ENCODE results near the gene CPNE7. TPM values are rescaled to one million over a fixed set of nuclear protein-coding genes. Genes with fewer than 3 reads are reported as not detected.

Gene CPNE7
- total and polyA plus RNA-seq, 2 experiments from 2014 or later, result 8.7 to 24.8 TPM

DNA sequence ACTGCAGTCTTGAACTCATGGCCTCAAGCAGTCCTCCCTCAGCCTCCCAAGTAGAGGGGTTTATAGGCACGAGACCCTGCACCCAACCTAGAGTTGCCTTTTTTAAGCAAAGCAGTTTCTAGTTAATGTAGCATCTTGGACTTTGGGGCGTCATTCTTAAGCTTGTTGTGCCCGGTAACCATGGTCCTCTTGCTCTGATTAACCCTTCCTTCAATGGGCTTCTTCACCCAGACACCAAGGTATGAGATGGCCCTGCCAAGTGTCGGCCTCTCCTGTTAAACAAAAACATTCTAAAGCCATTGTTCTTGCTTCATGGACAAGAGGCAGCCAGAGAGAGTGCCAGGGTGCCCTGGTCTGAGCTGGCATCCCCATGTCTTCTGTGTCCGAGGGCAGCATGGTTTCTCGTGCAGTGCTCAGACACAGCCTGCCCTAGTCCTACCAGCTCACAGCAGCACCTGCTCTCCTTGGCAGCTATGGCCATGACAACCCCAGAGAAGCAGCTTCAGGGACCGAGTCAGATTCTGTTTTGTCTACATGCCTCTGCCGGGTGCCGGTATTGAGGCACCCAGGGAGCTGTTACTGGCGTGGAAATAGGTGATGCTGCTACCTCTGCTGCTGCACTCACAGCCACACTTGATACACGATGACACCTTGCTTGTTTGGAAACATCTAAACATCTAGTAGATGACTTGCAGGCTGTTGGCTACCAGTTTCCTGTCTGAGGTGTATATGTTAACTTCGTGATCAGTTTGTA is 11.7 kb upstream of the CPNE7 start:
- H4K20me1 ChIP-seq (ENCODE audit: insufficient read depth, poor library complexity, severe bottlenecking), result peaks cover 47% of the 10 kb centered on the region
- no peaks in the 10 kb centered on the region for H3K9me3 ChIP-seq (ENCODE audit: low read depth)
- no peak overlapping the region for H2AFZ ChIP-seq
- H3K4me2 ChIP-seq, result peak overlapping the region; percentile 43
- no peak for DNase-seq (ENCODE audit: low spot score)
- no peaks in the 10 kb centered on the region for H3K9me2 ChIP-seq (replicated peaks; ENCODE audit: insufficient read depth)
- H3K36me3 ChIP-seq (replicated peaks; ENCODE audit: insufficient read depth, low read depth), result no peaks in the 10 kb centered on the region
- H3K79me2 ChIP-seq, result peaks cover 27% of the 10 kb centered on the region
- H3K27ac ChIP-seq, result no peak overlapping the region
- H3K27me3 ChIP-seq, result no peaks in the 10 kb centered on the region
- H3K4me1 ChIP-seq (ENCODE audit: insufficient read depth), result peaks cover 43% of the 10 kb centered on the region
- H3K4me3 ChIP-seq, result no peak overlapping the region
- WGBS (ENCODE audit: low lambda C conversion rate, missing lambda C conversion rate), result 80% methylated on average over 12 of the region's 12 CpGs
- TF ChIP-seq, protein P1, sequence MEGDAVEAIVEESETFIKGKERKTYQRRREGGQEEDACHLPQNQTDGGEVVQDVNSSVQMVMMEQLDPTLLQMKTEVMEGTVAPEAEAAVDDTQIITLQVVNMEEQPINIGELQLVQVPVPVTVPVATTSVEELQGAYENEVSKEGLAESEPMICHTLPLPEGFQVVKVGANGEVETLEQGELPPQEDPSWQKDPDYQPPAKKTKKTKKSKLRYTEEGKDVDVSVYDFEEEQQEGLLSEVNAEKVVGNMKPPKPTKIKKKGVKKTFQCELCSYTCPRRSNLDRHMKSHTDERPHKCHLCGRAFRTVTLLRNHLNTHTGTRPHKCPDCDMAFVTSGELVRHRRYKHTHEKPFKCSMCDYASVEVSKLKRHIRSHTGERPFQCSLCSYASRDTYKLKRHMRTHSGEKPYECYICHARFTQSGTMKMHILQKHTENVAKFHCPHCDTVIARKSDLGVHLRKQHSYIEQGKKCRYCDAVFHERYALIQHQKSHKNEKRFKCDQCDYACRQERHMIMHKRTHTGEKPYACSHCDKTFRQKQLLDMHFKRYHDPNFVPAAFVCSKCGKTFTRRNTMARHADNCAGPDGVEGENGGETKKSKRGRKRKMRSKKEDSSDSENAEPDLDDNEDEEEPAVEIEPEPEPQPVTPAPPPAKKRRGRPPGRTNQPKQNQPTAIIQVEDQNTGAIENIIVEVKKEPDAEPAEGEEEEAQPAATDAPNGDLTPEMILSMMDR (IDR thresholded peaks at IDR 0.05; ENCODE audit: poor library complexity), result no peak
- no peak for TF ChIP-seq EZH2 (IDR thresholded peaks at IDR 0.05; ENCODE audit: borderline replicate concordance)
- no peak for TF ChIP-seq EZH2phosphoT487 (IDR thresholded peaks at IDR 0.05; ENCODE audit: low read depth, severe bottlenecking, unreplicated experiment)

DNA sequence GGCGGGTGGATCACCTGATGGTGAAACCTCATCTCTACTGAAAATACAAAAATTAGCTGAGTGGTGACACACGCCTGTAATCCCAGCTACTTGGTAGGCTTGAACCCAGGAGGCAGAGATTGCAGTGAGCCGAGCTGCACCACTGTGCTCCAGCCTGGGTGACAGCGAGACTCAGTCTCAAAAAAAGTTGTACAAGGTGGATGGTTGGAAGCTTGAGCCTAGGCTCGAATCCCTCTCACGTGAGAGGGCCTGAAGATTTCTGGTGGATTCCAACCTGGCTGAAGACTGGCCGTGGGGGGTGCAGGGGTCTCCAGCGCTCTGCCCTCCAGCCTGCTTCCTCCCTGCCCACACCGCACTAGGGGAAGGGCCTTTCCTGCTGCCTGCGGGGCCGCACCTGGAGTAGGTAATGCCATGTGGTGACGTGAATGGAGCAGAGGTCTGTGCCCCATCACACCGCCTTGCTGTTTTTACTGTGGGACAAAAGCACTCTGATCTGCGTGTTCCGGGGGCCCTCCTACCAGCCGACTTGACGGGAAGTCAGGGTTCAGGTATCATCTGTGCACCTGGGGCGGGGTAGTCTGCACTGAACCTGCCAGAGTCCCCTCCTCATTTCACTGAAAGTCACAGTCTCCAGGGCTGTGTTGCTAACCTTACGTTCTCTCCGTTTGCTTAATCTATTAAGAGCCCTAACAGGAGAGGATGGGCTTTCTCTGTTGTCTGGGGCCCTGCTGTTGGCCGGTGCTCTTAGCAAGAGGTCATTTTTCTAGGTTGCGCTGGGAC is 10.9 kb upstream of the CPNE7 start:
- no peaks in the 10 kb centered on the region for H3K36me3 ChIP-seq (replicated peaks; ENCODE audit: insufficient read depth, low read depth)
- no peaks in the 10 kb centered on the region for H3K27me3 ChIP-seq
- 67% methylated on average over 22 of the region's 22 CpGs for WGBS (ENCODE audit: low lambda C conversion rate, missing lambda C conversion rate)
- TF ChIP-seq EZH2 (IDR thresholded peaks at IDR 0.05; ENCODE audit: borderline replicate concordance), result no peak
- no peak for TF ChIP-seq EZH2phosphoT487 (IDR thresholded peaks at IDR 0.05; ENCODE audit: low read depth, severe bottlenecking, unreplicated experiment)
- TF ChIP-seq, protein P1 (IDR thresholded peaks at IDR 0.05; ENCODE audit: poor library complexity), result no peak
- peaks cover 40% of the 10 kb centered on the region for H3K4me1 ChIP-seq (ENCODE audit: insufficient read depth)
- H3K27ac ChIP-seq, result peak overlapping the region; percentile 1
- no peaks in the 10 kb centered on the region for H3K9me3 ChIP-seq (ENCODE audit: low read depth)
- H4K20me1 ChIP-seq (ENCODE audit: insufficient read depth, poor library complexity, severe bottlenecking), result peaks cover 47% of the 10 kb centered on the region
- H3K4me3 ChIP-seq, result no peak overlapping the region
- no peak for DNase-seq (ENCODE audit: low spot score)
- H2AFZ ChIP-seq, result no peak overlapping the region
- peak overlapping the region; percentile 73 for H3K4me2 ChIP-seq
- H3K79me2 ChIP-seq, result peaks cover 27% of the 10 kb centered on the region
- H3K9me2 ChIP-seq (replicated peaks; ENCODE audit: insufficient read depth), result no peaks in the 10 kb centered on the region

DNA sequence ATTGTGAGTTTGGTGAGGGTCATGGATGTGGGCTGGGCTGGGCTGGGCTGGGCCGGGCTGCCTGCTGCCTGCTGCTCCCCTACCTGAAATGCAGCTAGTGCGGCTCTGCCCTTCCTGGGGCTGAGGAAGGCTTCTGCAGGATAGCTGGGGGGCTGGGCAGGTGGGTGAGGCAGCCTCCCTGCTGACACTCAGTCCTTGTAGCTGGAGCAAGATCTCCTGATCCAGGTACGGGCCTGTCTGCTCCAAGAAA is 10.4 kb upstream of the CPNE7 start:
- Histone ChIP-seq H3K27me3 (no peaks in the 10 kb centered on the region), H3K4me3 (no peak overlapping the region), H3K27ac (peak overlapping the region; percentile 54), H3K36me3 (replicated peaks; ENCODE audit: insufficient read depth, low read depth) (no peaks in the 10 kb centered on the region), H4K20me1 (ENCODE audit: insufficient read depth, poor library complexity, severe bottlenecking) (peaks cover 47% of the 10 kb centered on the region), H3K9me3 (ENCODE audit: low read depth) (no peaks in the 10 kb centered on the region), H3K9me2 (replicated peaks; ENCODE audit: insufficient read depth) (no peaks in the 10 kb centered on the region), H3K4me2 (peak overlapping the region; percentile 73), H2AFZ (no peak overlapping the region), H3K79me2 (peaks cover 27% of the 10 kb centered on the region), H3K4me1 (ENCODE audit: insufficient read depth) (peaks cover 38% of the 10 kb centered on the region)
- no peak for DNase-seq (ENCODE audit: low spot score)
- 17% methylated on average over 3 of the region's 3 CpGs for WGBS (ENCODE audit: low lambda C conversion rate, missing lambda C conversion rate)
- TF ChIP-seq, protein P1 (IDR thresholded peaks at IDR 0.05; ENCODE audit: poor library complexity), result no peak
